HepG2 (cell line): ENCODE results near the gene BCL6B. TPM values are rescaled to one million over a fixed set of nuclear protein-coding genes. Genes with fewer than 3 reads are reported as not detected.
A peak's percentile ranks its signal among the peaks of the same experiment; 100 is the strongest.

Experiments used
- ATF7-NPFF ChIP-seq: sonication (generic); formaldehyde crosslinking; IDR thresholded peaks from 2 replicates; pipeline ENCODE4 v1.8.1; 2023; ENCODE audit warnings: mild to moderate bottlenecking, low read depth, missing genetic modification reagents, moderate library complexity
- EED ChIP-seq: sonication (generic); formaldehyde crosslinking; IDR thresholded peaks from 2 replicates; pipeline ENCODE4 v1.5.0; 2020; ENCODE audit warnings: mild to moderate bottlenecking, missing genetic modification reagents
- KIAA2018 ChIP-seq: sonication (generic); formaldehyde crosslinking; IDR thresholded peaks from 2 replicates; pipeline ENCODE4 v1.5.0; 2020; ENCODE audit warnings: mild to moderate bottlenecking, missing genetic modification reagents, borderline replicate concordance
- PHF5A ChIP-seq: IDR thresholded peaks from one replicate; pipeline ENCODE4 v1.6.1; 2018; ENCODE audit warnings: low read depth, missing genetic modification reagents; ENCODE audit not compliant: unreplicated experiment
- PHF8 ChIP-seq: sonication (generic); formaldehyde crosslinking; IDR thresholded peaks from 2 replicates; pipeline ENCODE4 v1.5.0; 2020; ENCODE audit warnings: missing genetic modification reagents
- SIN3B ChIP-seq: fragments of 150-350 bp; IDR thresholded peaks from 2 replicates; pipeline ENCODE4 v1.6.1; 2014; ENCODE audit warnings: low read length
- SOX13 ChIP-seq, 3 experiments: fragments of 450-650 bp in 1 of 3; sonication (generic) in 1 of 3; formaldehyde crosslinking in 1 of 3; IDR thresholded peaks in 2 of 3; conservative IDR thresholded peaks in 1 of 3; 2 replicates each; pipeline versions ENCODE4 v1.5.0 to v1.6.1; 2016 to 2020; ENCODE audit warnings: antibody characterized with exemption in 1 of 3, mild to moderate bottlenecking in 1 of 3, missing compliant biosample characterization in 1 of 3, missing genetic modification reagents in 1 of 3, moderate library complexity in 1 of 3
- TEAD3 ChIP-seq: optimal IDR thresholded peaks from 2 replicates; pipeline ENCODE3; 2016; ENCODE audit warnings: borderline replicate concordance
- ZHX1 ChIP-seq: sonication (generic); formaldehyde crosslinking; IDR thresholded peaks from 2 replicates; pipeline ENCODE4 v1.8.1; 2022; ENCODE audit warnings: low read depth, mild to moderate bottlenecking, missing genetic modification reagents
- ZNF3 ChIP-seq: IDR thresholded peaks from 2 replicates; pipeline ENCODE4 v1.7.0; 2017; ENCODE audit warnings: inconsistent platforms
- ZNF556 ChIP-seq: sonication (generic); formaldehyde crosslinking; IDR thresholded peaks from 2 replicates; pipeline ENCODE4 v1.4.0; 2020; ENCODE audit warnings: mild to moderate bottlenecking, missing genetic modification reagents, borderline replicate concordance
- ZNF776 ChIP-seq: sonication (generic); formaldehyde crosslinking; IDR thresholded peaks from 2 replicates; pipeline ENCODE4 v1.4.0; 2020; ENCODE audit warnings: mild to moderate bottlenecking, missing genetic modification reagents
- polyA plus RNA-seq, 8 experiments: library from polyadenylated mRNA; depleted of rRNA in 3 of 8; stranded (reverse) in 7 of 8; unstranded in 1 of 8; fragments of >200 nt; fragmentation: Illumina TruSeq in 4 of 8; extraction: Trizol in 4 of 8; gene quantifications; 2 replicates each; pipeline versions ENCODE4 v1.2.1 to v1.2.3, GENCODE V29; 2011 to 2016; ENCODE audit warnings: low read depth in 4 of 8, missing spikeins in 1 of 8, mixed read lengths in 1 of 8; ENCODE audit not compliant: insufficient read depth in 1 of 8
- total RNA-seq, 5 experiments: library from RNA; depleted of rRNA; stranded (reverse); fragments of >200 nt; fragmentation: Illumina TruSeq; extraction: Trizol; gene quantifications; 2 replicates each; pipeline ENCODE4 v1.2.3, GENCODE V29; 2016; ENCODE audit warnings: low read depth in 1 of 5
- TF ChIP-seq, protein P1 (sequence below): sonication (generic); formaldehyde crosslinking; IDR thresholded peaks from 2 replicates; pipeline ENCODE4 v1.8.0; 2022; ENCODE audit warnings: mild to moderate bottlenecking, missing genetic modification reagents, borderline replicate concordance
- TF ChIP-seq, protein P2 (sequence below): sonication (generic); formaldehyde crosslinking; IDR thresholded peaks from 2 replicates; pipeline ENCODE4 v1.4.0; 2020; ENCODE audit warnings: low read depth, mild to moderate bottlenecking, missing genetic modification reagents

The BCL6B gene
- total and polyA plus RNA-seq, 2 of the 13 experiments (the other 11 are each of a cell fraction or from before 2014, with no cell fraction given): not detected

DNA sequence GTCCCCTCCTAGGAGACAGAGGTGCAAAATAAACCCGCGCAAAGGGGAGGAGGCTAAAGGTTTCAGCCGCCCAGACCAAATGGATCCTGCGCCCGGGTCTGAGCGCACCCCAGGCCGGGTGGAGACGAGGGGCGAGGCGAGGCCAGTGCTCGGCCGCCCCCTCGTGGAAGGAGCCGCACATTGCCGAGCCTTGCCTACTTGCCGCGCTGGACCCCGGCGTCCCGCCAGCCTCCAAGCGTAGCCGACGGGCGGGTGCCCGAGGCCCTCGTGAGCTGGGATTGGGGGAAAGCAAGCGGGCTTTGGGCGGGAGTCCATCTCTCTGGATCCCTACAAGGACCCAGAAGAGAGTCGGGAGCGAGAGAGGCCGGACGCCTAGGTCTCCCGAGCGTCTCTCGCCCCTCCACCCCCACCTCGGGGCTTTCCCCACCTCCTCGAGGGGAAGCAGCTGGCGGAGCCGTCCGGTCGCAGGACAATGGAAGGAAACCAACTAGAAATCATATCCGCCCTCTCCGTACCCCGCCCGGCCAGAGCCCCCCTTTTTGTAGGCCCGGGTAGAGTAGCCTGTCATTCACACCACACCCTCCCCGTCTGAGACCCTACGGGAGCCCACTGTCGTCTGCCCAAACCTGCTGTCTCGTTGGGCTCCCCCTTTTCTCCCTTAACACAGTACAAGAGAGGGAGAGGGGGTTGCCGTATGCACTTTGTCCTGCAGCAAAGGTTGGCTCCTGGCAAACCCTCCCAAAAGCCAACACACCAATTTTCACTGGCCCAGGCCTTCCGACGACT is 664 bp upstream of the BCL6B start (continued):
- TF ChIP-seq ZHX1 (CRISPR knock-in tag): no peak
- no peak for TF ChIP-seq EED
- no peak; the same call in 1 of the 2 replicates for TF ChIP-seq ZNF776 (CRISPR knock-in tag)
- TF ChIP-seq, protein P1, sequence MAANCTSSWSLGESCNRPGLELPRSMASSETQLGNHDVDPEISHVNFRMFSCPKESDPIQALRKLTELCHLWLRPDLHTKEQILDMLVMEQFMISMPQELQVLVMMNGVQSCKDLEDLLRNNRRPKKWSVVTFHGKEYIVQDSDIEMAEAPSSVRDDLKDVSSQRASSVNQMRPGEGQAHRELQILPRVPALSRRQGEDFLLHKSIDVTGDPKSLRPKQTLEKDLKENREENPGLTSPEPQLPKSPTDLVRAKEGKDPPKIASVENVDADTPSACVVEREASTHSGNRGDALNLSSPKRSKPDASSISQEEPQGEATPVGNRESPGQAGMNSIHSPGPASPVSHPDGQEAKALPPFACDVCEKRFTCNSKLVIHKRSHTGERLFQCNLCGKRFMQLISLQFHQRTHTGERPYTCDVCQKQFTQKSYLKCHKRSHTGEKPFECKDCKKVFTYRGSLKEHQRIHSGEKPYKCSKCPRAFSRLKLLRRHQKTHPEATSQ: no peak
- TF ChIP-seq, protein P2, sequence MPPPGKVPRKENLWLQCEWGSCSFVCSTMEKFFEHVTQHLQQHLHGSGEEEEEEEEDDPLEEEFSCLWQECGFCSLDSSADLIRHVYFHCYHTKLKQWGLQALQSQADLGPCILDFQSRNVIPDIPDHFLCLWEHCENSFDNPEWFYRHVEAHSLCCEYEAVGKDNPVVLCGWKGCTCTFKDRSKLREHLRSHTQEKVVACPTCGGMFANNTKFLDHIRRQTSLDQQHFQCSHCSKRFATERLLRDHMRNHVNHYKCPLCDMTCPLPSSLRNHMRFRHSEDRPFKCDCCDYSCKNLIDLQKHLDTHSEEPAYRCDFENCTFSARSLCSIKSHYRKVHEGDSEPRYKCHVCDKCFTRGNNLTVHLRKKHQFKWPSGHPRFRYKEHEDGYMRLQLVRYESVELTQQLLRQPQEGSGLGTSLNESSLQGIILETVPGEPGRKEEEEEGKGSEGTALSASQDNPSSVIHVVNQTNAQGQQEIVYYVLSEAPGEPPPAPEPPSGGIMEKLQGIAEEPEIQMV (CRISPR knock-in tag): no peak
- peak; percentile 52; the same call in 1 of the 2 replicates for TF ChIP-seq ATF7-NPFF (CRISPR knock-in tag)
- peak; percentile 36; the same call in 1 of the 2 replicates for TF ChIP-seq ZNF556 (CRISPR knock-in tag)
- TF ChIP-seq TEAD3: peak; percentile 47
- no peak for TF ChIP-seq KIAA2018 (CRISPR knock-in tag)
- no peak for TF ChIP-seq SOX13 (IDR thresholded peaks at IDR 0.05)
- TF ChIP-seq SOX13 (CRISPR knock-in tag; conservative IDR thresholded peaks at IDR 0.05 in 1 of 2, IDR thresholded peaks at IDR 0.05 in 1 of 2): 0 out of 4 replicates have a peak, but pooled peaks of 1 of the 2 experiments have one; percentile 9
- no peak for TF ChIP-seq SIN3B
- TF ChIP-seq PHF8: peak; percentile 50; the same call in 1 of the 2 replicates
- no peak for TF ChIP-seq ZNF3 (CRISPR knock-in tag)
- no peak for TF ChIP-seq PHF5A (CRISPR knock-in tag)
